Loucy (cell line): ENCODE data around the gene TMEM89.

Experiments used
- H2AFZ ChIP-seq: fragments of 200-600 bp; sonication (generic); 2 replicates; pipeline ENCODE4 v1.6.0; 2016; ENCODE audit warnings: antibody characterized with exemption, mild to moderate bottlenecking, low read length, moderate library complexity
- H3F3A ChIP-seq: fragments of 200-600 bp; 2 replicates; pipeline ENCODE4 v1.6.0; 2016; ENCODE audit warnings: antibody characterized with exemption, low read depth, mild to moderate bottlenecking
- H3K27me3 ChIP-seq: fragments of 200-600 bp; sonication (generic); 2 replicates; pipeline ENCODE4 v1.6.1; 2014; ENCODE audit warnings: low read length, mild to moderate bottlenecking; ENCODE audit not compliant: insufficient read depth, poor library complexity, severe bottlenecking
- H3K36me3 ChIP-seq: fragments of 200-600 bp; sonication (generic); 2 replicates; pipeline ENCODE4 v1.6.1; 2016; ENCODE audit warnings: low read length; ENCODE audit not compliant: insufficient read depth
- H3K4me1 ChIP-seq: fragments of 200-600 bp; sonication (generic); 2 replicates; pipeline ENCODE4 v1.5.1; 2014; ENCODE audit warnings: low read length, mild to moderate bottlenecking; ENCODE audit not compliant: insufficient read depth, poor library complexity, severe bottlenecking
- H3K4me2 ChIP-seq: fragments of 200-600 bp; sonication (generic); 2 replicates; pipeline ENCODE4 v1.6.0; 2014; ENCODE audit warnings: antibody characterized with exemption, low read length, low read depth, mild to moderate bottlenecking; ENCODE audit not compliant: poor library complexity, severe bottlenecking
- H3K4me3 ChIP-seq: fragments of 200-600 bp; sonication (generic); 2 replicates; pipeline ENCODE4 v1.5.1; 2014; ENCODE audit warnings: low read length, mild to moderate bottlenecking, mixed read lengths; ENCODE audit not compliant: poor library complexity, severe bottlenecking
- H3K79me2 ChIP-seq: fragments of 200-600 bp; sonication (generic); 2 replicates; pipeline ENCODE4 v1.6.1; 2014; ENCODE audit warnings: low read length; ENCODE audit not compliant: insufficient read depth
- H3K9ac ChIP-seq: fragments of 200-600 bp; sonication (generic); 2 replicates; pipeline ENCODE4 v1.6.0; 2014; ENCODE audit warnings: mild to moderate bottlenecking, low read depth, low read length, moderate library complexity; ENCODE audit not compliant: poor library complexity, severe bottlenecking
- H3K9me2 ChIP-seq: fragments of 200-600 bp; sonication (generic); replicated peaks from 2 replicates; pipeline ENCODE4 v1.6.1; 2016; ENCODE audit warnings: low read depth, low read length, mixed read lengths
- H3K9me3 ChIP-seq: fragments of 200-600 bp; sonication (generic); 2 replicates; pipeline ENCODE4 v1.6.1; 2014; ENCODE audit warnings: mild to moderate bottlenecking, antibody characterized with exemption, low read length, low read depth; ENCODE audit not compliant: insufficient read depth
- H4K20me1 ChIP-seq: fragments of 200-600 bp; sonication (generic); 2 replicates; pipeline ENCODE4 v1.6.0; 2014; ENCODE audit warnings: antibody characterized with exemption, low read length, mild to moderate bottlenecking; ENCODE audit not compliant: insufficient read depth, poor library complexity, severe bottlenecking
- CTCF ChIP-seq: fragments of 200-600 bp; sonication (generic); conservative IDR thresholded peaks from 2 replicates; pipeline ENCODE4 v1.5.1; 2014; ENCODE audit warnings: mild to moderate bottlenecking, antibody characterized with exemption, low read length
- EZH2phosphoT487 ChIP-seq: fragments of 200-600 bp; IDR thresholded peaks from 2 replicates; pipeline ENCODE4 v1.6.1; 2018; ENCODE audit warnings: antibody characterized with exemption, mild to moderate bottlenecking, moderate library complexity, borderline replicate concordance

TMEM89 gene

GRCh38 chr3:48587686-48588085 lies 33.9 kb downstream of the TMEM89 start:
- no peak overlapping the region for H3K4me2 ChIP-seq
- no peaks in the 10 kb centered on the region for H3F3A ChIP-seq
- H3K4me3 ChIP-seq = no peak overlapping the region
- H3K9me2 ChIP-seq = no peaks in the 10 kb centered on the region
- no peak overlapping the region for H3K9ac ChIP-seq
- H3K36me3 ChIP-seq = no peaks in the 10 kb centered on the region
- H3K4me1 ChIP-seq = no peaks in the 10 kb centered on the region
- no peak for TF ChIP-seq CTCF
- no peak for TF ChIP-seq EZH2phosphoT487
- no peaks in the 10 kb centered on the region for H3K9me3 ChIP-seq
- no peaks in the 10 kb centered on the region for H3K79me2 ChIP-seq
- no peaks in the 10 kb centered on the region for H4K20me1 ChIP-seq
- H2AFZ ChIP-seq = no peak overlapping the region
- H3K27me3 ChIP-seq = no peaks in the 10 kb centered on the region

- no peak overlapping the region for H3K4me3 ChIP-seq
- no peaks in the 10 kb centered on the region for H3K27me3 ChIP-seq
- H3K9ac ChIP-seq = no peak overlapping the region
- H3K9me2 ChIP-seq = no peaks in the 10 kb centered on the region
- no peaks in the 10 kb centered on the region for H3K9me3 ChIP-seq
- no peaks in the 10 kb centered on the region for H3K36me3 ChIP-seq
- H2AFZ ChIP-seq = no peak overlapping the region
- H3K79me2 ChIP-seq = no peaks in the 10 kb centered on the region
- H3K4me2 ChIP-seq = no peak overlapping the region
- no peaks in the 10 kb centered on the region for H4K20me1 ChIP-seq
- no peaks in the 10 kb centered on the region for H3F3A ChIP-seq
- no peaks in the 10 kb centered on the region for H3K4me1 ChIP-seq
- TF ChIP-seq EZH2phosphoT487 = no peak
- no peak for TF ChIP-seq CTCF
These were observed 36.2 kb downstream of the TMEM89 start for GRCh38 chr3:48585411-48585810.

GRCh38 chr3:48584836-48585235 lies 36.7 kb downstream of the TMEM89 start:
- no peak for TF ChIP-seq CTCF
- no peak for TF ChIP-seq EZH2phosphoT487
- Histone ChIP-seq H3K4me2 (no peak overlapping the region), H3K27me3 (no peaks in the 10 kb centered on the region), H4K20me1 (no peaks in the 10 kb centered on the region), H3K36me3 (no peaks in the 10 kb centered on the region), H3F3A (no peaks in the 10 kb centered on the region), H3K9me2 (no peaks in the 10 kb centered on the region), H3K79me2 (no peaks in the 10 kb centered on the region), H3K4me1 (no peaks in the 10 kb centered on the region), H2AFZ (no peak overlapping the region), H3K9ac (no peak overlapping the region), H3K9me3 (no peaks in the 10 kb centered on the region), H3K4me3 (no peak overlapping the region)
